NCI-H1417 treated with DMSO at 0.1 percent for 48 hours (cell line): ENCODE data around the gene PKD1.

Source experiments
- DNase-seq: peaks from one replicate; lab custom pipeline; 2025; lab: John Stamatoyannopoulos, UW

The PKD1 gene

GRCh38 chr16:2074071-2074470 lies 61.6 kb downstream of the PKD1 start:
- no peak for DNase-seq

GRCh38 chr16:2072926-2073325 lies 62.8 kb downstream of the PKD1 start:
- DNase-seq = no peak

- DNase-seq = no peak
Measured at GRCh38 chr16:2071454-2072202, 64.1 kb downstream of the PKD1 start.

- no peak for DNase-seq
Measured at GRCh38 chr16:2070576-2071453, 64.9 kb downstream of the PKD1 start.

GRCh38 chr16:2066139-2066538 lies 69.6 kb downstream of the PKD1 start:
- DNase-seq = no peak

- no peak for DNase-seq
Measured at GRCh38 chr16:2064368-2064945, 71.2 kb downstream of the PKD1 start.

GRCh38 chr16:2063861-2064260 lies 71.8 kb downstream of the PKD1 start:
- no peak for DNase-seq

- no peak for DNase-seq
Measured at GRCh38 chr16:2062801-2063200, 72.9 kb downstream of the PKD1 start.

- DNase-seq = no peak
Measured at GRCh38 chr16:2061526-2061925, 74.2 kb downstream of the PKD1 start.

GRCh38 chr16:2061023-2061422 lies 74.7 kb downstream of the PKD1 start:
- no peak for DNase-seq

GRCh38 chr16:2060346-2060745 lies 75.4 kb downstream of the PKD1 start:
- no peak for DNase-seq

GRCh38 chr16:2058872-2059271 lies 76.8 kb downstream of the PKD1 start:
- no peak for DNase-seq

GRCh38 chr16:2058420-2058819 lies 77.3 kb downstream of the PKD1 start:
- DNase-seq = no peak

GRCh38 chr16:2057438-2057837 lies 78.3 kb downstream of the PKD1 start:
- no peak for DNase-seq

GRCh38 chr16:2056681-2057407 lies 78.9 kb downstream of the PKD1 start:
- no peak for DNase-seq

- no peak for DNase-seq
Measured at GRCh38 chr16:2056077-2056476, 79.6 kb downstream of the PKD1 start.

GRCh38 chr16:2054543-2055245 lies 81.0 kb downstream of the PKD1 start:
- no peak for DNase-seq

GRCh38 chr16:2053897-2054296 lies 81.8 kb downstream of the PKD1 start:
- no peak for DNase-seq

- DNase-seq = no peak
Measured at GRCh38 chr16:2053211-2053610, 82.5 kb downstream of the PKD1 start.

GRCh38 chr16:2048116-2048543 lies 87.6 kb downstream of the PKD1 start:
- no peak for DNase-seq

GRCh38 chr16:2047330-2048115 lies 88.2 kb downstream of the PKD1 start, which contains the start of the genes NTHL1 and TSC2:
Gene NTHL1, minus strand, starts transcription at chr16:2047834. Its CDS starts 11 bp downstream, at chr16:2047823.
Gene TSC2, plus strand, starts transcription at chr16:2047985. Its CDS starts 631 bp downstream, at chr16:2048616.
- no peak for DNase-seq
